Endothelial cell (in vitro differentiated cells): Measurements from ENCODE around the gene NHP2. TPM values are rescaled to one million over a fixed set of nuclear protein-coding genes. Genes with fewer than 3 reads are reported as not detected.
A peak's percentile ranks its signal among the peaks of the same experiment; 100 is the strongest.
"Not testable (repeated sequence)": the region's sequence is repeated elsewhere in the genome, so short reads cannot be mapped to it uniquely, and the experiment has no call there.

Source experiments
- DNase-seq: peaks from one replicate; pipeline ENCODE4 v3.0.0; 2021; ENCODE audit warnings: low spot score
- H3K27ac Mint-ChIP-seq: one replicate; pipeline ENCODE4 v1.8.0; 2021; ENCODE audit warnings: mixed read lengths, inconsistent platforms; ENCODE audit not compliant: unreplicated experiment
- H3K27me3 Mint-ChIP-seq: one replicate; pipeline ENCODE4 v1.8.0; 2021; ENCODE audit warnings: mild to moderate bottlenecking, moderate library complexity, mixed read lengths, inconsistent platforms; ENCODE audit not compliant: unreplicated experiment
- H3K36me3 Mint-ChIP-seq: one replicate; pipeline ENCODE4 v1.8.0; 2021; ENCODE audit warnings: mild to moderate bottlenecking, low read depth, mixed read lengths, inconsistent platforms; ENCODE audit not compliant: unreplicated experiment
- H3K4me1 Mint-ChIP-seq: one replicate; pipeline ENCODE4 v1.8.0; 2021; ENCODE audit warnings: mild to moderate bottlenecking, mixed read lengths, inconsistent platforms; ENCODE audit not compliant: unreplicated experiment
- H3K4me3 Mint-ChIP-seq: one replicate; pipeline ENCODE4 v1.8.0; 2021; ENCODE audit warnings: mild to moderate bottlenecking, mixed read lengths, inconsistent platforms; ENCODE audit not compliant: unreplicated experiment
- H3K9me3 Mint-ChIP-seq: one replicate; pipeline ENCODE4 v1.8.0; 2021; ENCODE audit warnings: mixed read lengths, inconsistent platforms; ENCODE audit not compliant: unreplicated experiment
- total RNA-seq: library from RNA; stranded (reverse); fragmentation: NEBNext Ultra II Directional; extraction: Animal tissue kit (Norgen Biotek cat#: 25700); gene quantifications from one replicate; pipeline ENCODE4 v1.2.1, GENCODE V29; 2021; ENCODE audit not compliant: unreplicated experiment
- TF ChIP-seq, protein P1 (sequence below): fragments of 200-600 bp; sonication (generic); IDR thresholded peaks from one replicate; pipeline ENCODE4 v1.5.0; 2021; ENCODE audit warnings: antibody characterized with exemption; ENCODE audit not compliant: unreplicated experiment

The NHP2 gene
- total RNA-seq, 1 donor from 2014 or later = 84.7 TPM

DNA sequence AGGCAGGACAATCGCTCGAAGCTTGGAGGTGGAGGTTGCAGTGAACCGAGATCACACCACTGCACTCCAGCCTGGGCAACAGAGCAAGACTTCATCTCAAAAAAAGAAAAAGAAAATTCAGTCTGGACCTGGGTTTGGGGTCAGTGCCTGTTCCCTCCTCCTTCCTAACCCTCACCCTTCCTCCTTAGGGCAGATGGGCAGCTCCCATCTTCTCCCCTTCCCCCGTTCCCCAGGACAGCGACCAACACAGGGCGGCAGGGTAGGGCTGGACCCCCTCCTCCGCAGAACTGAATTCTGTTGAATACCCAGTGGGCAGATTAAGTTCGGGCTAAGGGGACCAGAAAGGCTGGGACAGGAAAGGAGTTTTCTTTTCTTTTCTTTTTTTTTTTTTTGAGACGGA lies 24.4 kb downstream of the NHP2 start:
- Mint-ChIP-seq H3K27ac (peak overlapping the region; percentile 89), H3K9me3 (no peaks in the 10 kb centered on the region), H3K27me3 (peaks cover 41% of the 10 kb centered on the region), H3K36me3 (peaks cover 24% of the 10 kb centered on the region), H3K4me1 (peaks cover 51% of the 10 kb centered on the region), H3K4me3 (peak overlapping the region; percentile 56)
- TF ChIP-seq, protein P1, sequence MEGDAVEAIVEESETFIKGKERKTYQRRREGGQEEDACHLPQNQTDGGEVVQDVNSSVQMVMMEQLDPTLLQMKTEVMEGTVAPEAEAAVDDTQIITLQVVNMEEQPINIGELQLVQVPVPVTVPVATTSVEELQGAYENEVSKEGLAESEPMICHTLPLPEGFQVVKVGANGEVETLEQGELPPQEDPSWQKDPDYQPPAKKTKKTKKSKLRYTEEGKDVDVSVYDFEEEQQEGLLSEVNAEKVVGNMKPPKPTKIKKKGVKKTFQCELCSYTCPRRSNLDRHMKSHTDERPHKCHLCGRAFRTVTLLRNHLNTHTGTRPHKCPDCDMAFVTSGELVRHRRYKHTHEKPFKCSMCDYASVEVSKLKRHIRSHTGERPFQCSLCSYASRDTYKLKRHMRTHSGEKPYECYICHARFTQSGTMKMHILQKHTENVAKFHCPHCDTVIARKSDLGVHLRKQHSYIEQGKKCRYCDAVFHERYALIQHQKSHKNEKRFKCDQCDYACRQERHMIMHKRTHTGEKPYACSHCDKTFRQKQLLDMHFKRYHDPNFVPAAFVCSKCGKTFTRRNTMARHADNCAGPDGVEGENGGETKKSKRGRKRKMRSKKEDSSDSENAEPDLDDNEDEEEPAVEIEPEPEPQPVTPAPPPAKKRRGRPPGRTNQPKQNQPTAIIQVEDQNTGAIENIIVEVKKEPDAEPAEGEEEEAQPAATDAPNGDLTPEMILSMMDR = no peak
- no peak for DNase-seq

DNA sequence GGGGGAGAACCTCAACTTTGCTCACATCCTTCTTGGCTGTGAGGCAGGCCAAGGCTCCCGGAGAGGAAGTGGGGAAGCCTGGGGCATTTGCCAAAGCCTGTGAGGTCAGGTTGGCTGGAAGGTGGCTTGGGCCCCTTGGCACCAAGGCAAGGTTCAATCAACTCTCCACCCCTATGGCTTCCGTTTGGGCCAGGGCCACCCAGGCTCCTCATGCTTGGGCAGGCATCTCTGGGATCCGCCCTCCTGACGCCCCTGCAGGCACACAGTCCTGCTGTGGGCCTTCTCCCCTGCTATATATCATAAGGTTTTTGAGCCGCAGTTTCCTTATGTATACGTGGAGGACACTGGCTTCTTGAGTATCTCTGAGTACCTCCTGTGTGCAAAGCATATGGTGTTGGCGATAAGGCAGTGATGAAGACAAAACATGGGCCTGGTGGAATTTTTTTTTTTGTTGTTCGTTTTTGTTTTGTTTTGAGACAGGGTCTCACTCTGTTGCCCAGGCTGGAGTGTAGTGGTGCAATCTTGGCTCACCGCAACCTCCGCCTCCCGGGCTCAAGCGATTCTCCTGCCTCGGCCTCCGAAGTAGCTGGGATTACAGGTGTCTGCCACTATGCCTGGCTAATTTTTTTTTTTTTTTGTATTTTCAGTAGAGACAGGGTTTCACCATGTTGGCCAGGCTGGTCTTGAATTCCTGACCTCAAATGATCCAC lies 26.2 kb downstream of the NHP2 start:
- peak overlapping the region; percentile 96 for H3K27ac Mint-ChIP-seq
- peak overlapping the region; percentile 77 for H3K4me3 Mint-ChIP-seq
- H3K4me1 Mint-ChIP-seq = peaks cover 56% of the 10 kb centered on the region
- peaks cover 22% of the 10 kb centered on the region for H3K36me3 Mint-ChIP-seq
- peaks cover 30% of the 10 kb centered on the region for H3K27me3 Mint-ChIP-seq
- not testable (repeated sequence) for DNase-seq, H3K9me3 Mint-ChIP-seq

- H3K9me3 Mint-ChIP-seq = no peaks in the 10 kb centered on the region
- H3K4me1 Mint-ChIP-seq = peaks cover 58% of the 10 kb centered on the region
- peak overlapping the region; percentile 96 for H3K27ac Mint-ChIP-seq
- TF ChIP-seq, protein P1 = no peak
- H3K4me3 Mint-ChIP-seq = peak overlapping the region; percentile 77
- H3K27me3 Mint-ChIP-seq = peaks cover 29% of the 10 kb centered on the region
- peaks cover 18% of the 10 kb centered on the region for H3K36me3 Mint-ChIP-seq
- peak; percentile 46 for DNase-seq
These were observed 27.1 kb downstream of the NHP2 start for GRCh38 chr5:178126556-178126955.

DNA sequence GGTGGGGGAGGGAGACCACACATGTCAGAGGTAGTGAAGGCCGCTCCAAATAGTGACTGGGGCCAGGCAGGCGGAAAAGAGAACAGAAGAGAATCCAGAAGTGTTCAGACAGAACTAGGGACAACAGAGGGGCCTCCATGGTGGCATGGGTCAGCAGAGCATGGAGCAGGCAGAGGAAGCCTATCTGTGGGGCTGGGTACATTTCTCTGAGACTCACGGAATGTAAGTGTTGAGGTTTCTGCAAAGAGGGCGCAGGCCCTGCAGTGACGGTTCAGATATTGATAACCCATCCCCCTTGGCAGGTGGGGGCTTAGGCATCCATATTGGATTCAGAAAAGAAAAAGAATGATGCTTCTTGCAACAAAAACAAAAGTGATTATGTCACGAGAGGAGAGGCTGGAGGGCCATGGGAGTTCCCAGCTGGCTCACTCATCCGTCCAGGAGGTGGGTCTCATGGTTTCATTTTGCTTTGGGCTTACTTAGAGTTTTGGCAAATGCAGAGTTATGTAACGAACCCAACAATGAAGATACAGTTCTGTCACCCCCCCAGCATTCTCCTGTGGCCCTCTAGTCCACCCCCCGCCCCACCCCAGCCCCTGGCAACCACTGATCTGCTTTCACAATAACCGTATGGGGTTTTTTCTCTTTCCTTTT lies 28.3 kb downstream of the NHP2 start:
- peak overlapping the region; percentile 77 for H3K4me3 Mint-ChIP-seq
- peaks cover 60% of the 10 kb centered on the region for H3K4me1 Mint-ChIP-seq
- peaks cover 27% of the 10 kb centered on the region for H3K27me3 Mint-ChIP-seq
- H3K9me3 Mint-ChIP-seq = no peaks in the 10 kb centered on the region
- peak overlapping the region; percentile 96 for H3K27ac Mint-ChIP-seq
- TF ChIP-seq, protein P1 = no peak
- peaks cover 17% of the 10 kb centered on the region for H3K36me3 Mint-ChIP-seq
- DNase-seq = no peak

DNA sequence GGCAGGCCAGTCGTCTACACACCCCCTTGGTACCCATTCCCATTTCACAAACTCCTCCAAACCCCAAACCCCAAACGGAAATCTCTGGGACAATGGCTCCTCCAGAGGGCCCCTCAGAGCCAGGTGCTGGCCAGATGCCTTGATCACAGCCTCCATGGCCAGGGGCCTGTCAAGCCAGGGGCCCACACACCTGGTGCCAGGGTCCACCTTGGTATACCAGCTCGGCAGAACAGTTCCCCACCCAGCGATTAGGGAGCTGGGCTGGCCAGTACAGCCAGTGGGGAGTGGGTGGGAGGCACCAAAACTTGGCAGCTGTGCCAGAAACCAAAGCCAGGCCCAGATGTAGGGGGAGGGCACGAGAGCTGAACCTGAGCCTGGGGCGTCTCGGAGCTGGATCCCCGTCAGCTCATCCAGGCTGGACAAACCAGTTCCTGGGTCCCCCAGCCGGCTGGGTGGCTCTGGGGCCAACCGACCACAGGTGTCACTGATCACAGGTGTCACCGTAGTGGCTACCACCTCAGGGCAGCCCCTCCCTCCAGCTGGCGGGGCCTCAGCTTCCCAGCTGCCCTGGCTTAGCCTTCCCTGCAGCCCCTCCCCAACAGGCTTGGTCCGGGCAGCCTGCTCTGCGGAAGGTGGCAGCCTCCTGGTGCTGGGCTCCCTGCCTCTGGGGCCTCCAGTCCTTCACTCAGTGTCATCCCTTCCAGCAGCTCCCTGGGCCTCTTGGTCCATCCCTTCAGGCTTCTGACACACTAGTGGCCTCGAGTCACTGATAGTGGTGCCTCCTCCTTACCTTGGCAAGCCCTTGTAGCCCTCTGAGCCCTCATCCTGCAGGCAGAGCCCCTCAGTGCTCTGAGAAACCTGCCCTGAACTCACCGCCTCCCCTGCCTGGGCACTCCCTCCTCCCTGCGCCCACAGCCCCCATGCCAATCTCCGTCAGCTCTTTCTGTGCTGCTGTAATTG lies 29.4 kb downstream of the NHP2 start:
- H3K4me1 Mint-ChIP-seq = peaks cover 63% of the 10 kb centered on the region
- DNase-seq = no peak
- H3K36me3 Mint-ChIP-seq = peaks cover 17% of the 10 kb centered on the region
- TF ChIP-seq, protein P1 = no peak
- H3K4me3 Mint-ChIP-seq = peak overlapping the region; percentile 77
- peaks cover 25% of the 10 kb centered on the region for H3K27me3 Mint-ChIP-seq
- H3K27ac Mint-ChIP-seq = peak overlapping the region; percentile 96
- H3K9me3 Mint-ChIP-seq = no peaks in the 10 kb centered on the region
